HG02943 (cell line): ENCODE results near the gene RNASE13.
A peak's percentile ranks its signal among the peaks of the same experiment; 100 is the strongest.
"Not testable (repeated sequence)": the region's sequence is repeated elsewhere in the genome, so short reads cannot be mapped to it uniquely, and the experiment has no call there.

Experiments
- ATAC-seq: cut with Tn5 transposase; IDR thresholded peaks from one replicate; pipeline ENCODE4 v1.9.1; 2021; ENCODE audit warnings: mild to moderate bottlenecking, low read depth, moderate library complexity; ENCODE audit not compliant: unreplicated experiment

Gene RNASE13

DNA sequence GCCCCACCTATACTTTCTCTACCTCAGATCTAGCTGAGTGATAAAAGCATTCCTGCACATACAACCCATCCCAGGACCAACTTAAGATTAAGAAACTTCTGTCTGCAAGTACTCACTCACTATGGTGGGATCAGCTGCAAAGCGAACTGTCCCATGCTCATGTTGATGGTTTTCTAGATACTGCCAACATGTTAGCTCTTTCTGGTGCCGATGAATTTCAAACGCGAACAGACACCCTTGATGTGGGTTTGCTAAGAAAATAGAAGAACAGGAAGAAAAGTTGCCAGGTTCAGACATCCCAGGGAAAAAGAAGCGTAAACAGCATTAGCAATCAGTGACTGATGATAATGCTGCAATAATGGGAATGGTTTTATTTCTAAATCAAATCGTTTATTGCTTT, 37.0 kb downstream of the RNASE13 start:
- ATAC-seq = no peak

DNA sequence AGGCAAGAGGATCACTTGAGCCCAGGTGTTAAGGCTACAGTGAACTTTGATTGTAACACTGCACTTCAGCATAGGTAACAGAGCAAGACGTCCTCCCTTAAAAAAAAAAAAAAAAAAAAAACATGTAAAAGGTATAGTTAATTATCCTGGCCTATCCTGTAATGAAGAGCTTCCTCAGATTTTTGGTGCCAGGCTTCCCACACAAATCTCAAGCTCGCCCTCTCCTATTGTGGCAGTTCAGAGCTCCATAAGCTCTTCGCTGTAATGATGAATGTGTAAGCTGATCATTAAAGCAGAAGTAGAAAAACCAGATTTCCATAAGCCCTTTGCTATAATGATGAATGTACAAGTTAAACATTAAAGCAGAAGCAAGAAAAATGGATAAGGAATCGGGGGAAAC, 37.5 kb downstream of the RNASE13 start:
- no peak for ATAC-seq

DNA sequence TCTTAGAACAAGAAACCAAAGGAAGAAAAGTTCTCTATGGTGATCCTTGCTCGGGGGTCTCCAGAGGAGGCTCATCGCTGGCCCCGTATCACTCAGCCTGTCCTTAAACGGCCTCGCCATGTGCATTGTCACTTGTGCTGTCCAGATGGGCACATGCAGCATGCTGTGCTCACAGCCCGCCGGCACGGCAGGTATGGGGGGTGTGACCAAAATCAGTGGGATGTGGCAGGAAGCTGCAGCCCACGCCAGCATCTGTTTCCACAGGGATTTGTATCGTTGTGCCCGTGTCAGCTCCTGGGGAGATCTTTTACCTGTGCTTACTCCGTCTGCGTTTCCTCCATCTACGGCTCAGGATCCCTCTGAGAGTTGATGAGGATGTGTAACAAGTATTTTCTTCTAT, 38.1 kb downstream of the RNASE13 start:
- ATAC-seq = no peak

DNA sequence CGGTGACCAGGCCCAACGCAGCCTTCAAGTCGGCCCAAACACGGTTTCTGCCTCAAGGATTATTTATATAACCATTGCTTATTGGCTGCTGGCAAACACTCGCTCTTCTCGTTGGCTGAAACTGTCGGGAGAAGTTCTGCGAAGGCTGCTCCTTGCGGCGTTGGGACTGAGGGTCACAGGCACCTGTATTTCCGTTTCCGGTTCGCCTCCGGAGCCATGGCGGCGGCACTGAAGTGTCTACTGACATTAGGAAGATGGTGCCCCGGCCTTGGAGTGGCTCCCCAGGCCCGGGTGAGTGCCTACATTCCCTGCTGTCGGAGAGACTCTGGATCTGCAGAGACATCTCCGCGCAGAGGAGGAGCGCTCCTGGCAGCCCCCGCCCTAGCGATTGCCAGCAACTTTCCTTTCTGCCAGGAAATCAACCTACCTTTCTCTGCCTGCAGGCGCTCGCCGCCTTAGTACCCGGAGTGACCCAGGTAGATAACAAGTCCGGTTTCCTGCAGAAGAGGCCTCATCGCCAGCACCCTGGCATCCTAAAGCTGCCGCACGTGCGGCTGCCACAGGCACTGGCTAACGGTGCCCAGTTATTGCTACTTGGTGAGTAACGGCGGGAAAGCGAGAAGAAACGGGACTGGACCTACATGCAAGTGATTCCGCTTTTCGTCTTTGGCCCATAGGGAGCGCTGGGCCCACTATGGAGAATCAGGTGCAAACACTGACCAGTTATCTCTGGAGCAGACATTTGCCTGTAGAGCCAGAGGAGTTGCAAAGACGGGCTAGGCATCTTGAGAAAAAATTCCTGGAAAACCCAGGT, 44.6 kb downstream of the RNASE13 start, which contains the start of gene METTL17:
TSS of gene METTL17 (plus strand) at position 194 of the 814 bp plus-strand sequence. CDS start at position 217, 23 bp downstream.
- peak; percentile 95 for ATAC-seq

DNA sequence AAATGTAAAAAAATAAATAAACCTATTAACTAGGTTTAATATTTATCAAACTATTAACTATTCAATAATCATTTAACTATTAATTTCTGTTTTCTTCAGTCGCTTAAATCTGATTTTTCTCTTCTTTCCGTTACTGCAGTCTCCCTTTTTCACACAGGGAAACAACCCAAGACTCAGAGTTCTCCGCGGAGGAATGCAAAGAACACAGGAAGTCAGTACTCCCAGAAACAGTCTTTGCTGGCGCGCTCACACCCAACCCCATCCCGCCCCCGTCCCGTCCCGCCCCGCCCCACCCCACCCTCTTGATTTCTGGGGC, 45.2 kb downstream of the RNASE13 start:
- ATAC-seq = no peak

DNA sequence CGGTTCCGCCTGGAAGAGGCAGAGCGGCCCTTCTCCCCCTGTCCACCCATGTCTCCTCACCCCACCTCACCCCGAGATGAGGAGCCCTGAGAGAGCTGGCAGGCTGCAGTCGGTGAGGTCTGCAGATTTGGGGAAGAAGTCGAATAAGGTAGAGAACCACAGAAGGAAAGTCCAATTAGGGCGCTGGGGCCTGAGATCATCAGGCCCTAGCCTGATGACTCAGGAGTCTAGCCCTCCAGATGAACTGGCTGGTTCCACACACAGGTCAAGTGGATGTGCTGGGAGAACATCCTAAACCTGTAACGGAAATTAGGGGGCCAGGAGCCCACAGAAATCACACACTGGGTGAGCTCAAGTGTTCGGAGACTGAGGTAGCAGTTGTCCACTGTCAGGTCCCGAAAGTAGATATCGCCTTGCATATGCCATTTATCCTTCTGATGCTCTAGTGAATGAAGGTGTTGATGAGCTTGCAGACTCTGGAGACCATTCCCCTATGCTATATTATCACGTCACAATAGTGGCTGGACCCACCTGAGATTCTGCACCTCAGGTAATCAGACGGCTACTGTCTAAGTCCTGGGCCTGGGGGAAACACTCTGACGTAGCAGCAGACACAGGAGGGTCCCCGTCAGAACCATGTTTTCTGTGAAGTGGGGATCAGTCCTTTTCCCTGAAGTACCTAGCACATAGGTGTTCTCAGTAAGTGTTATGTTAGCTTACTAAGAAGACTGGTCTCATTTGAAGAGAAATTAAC, 45.7 kb downstream of the RNASE13 start:
- ATAC-seq = no peak

DNA sequence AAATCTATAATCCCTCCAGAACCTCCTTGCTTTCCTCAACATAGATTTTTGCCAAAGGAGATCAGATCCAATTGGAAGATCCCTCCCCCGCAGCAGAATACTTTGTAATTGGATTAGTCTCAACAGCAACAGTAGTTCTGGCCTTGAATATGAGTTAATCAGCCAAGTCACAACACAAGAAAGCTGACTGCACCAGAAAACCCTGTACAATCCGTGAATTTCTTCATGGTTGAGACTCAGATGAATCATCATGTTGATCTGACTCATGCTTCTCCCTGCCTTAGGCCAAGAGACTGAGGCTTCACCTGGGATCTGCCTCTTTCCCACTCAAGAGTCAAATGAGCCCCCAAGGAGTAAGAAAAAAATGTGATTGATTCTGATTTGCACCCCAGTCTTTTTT, 47.8 kb downstream of the RNASE13 start:
- no peak for ATAC-seq

DNA sequence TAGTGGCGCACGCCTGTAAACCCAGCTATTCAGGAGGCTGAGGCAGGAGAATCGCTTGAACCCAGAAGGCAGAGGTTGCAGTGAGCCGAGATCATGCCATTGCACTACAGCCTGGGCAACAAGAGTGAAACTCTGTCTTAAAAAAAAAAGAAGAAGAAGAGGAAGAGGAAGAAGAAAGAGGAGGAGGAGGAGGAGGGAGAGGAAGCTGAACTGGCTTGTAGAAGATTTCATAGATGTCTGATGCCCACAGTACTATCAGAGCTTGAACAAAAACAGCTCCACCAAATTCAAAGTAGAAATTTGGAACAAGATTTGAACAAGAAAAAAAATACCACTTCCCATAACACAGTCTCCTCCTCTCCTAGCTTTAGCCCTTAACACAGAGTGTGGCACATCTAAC, 49.0 kb downstream of the RNASE13 start:
- ATAC-seq = not testable (repeated sequence)
